ENCODE measurements around the gene DLG5.

The DLG5 gene

DNA sequence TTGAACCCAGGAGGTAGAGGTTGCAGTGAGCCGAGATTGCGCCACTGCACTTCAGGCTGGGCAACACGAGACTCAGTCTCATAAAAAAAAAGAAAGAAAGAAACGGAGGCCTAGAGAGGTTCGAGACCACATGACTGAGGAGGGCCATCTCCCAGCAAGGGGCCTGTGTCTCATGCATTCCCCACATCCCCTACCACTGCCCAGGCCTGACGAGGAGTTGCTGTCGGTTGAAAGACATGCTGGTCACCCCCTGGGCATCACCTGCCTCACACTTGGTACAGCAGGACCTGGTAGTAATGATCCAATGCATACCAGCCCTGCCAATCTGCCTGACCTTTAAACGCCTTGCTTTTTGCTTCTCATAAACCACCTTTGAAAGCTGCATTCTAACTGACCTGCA is 85.9 kb downstream of the DLG5 start:
- no peak for DNase-seq (ENCODE audit: extremely low spot score)
- ChIA-PET POLR2A (no interaction called here), CTCF (interaction anchor here (1.4 to 1.9 kb wide), 3 partner anchors 8 to 817 kb away, joined by 3 to 7 read pairs (median 4); no protein-coding TSS in a partner anchor)
- TF ChIP-seq, protein P1, sequence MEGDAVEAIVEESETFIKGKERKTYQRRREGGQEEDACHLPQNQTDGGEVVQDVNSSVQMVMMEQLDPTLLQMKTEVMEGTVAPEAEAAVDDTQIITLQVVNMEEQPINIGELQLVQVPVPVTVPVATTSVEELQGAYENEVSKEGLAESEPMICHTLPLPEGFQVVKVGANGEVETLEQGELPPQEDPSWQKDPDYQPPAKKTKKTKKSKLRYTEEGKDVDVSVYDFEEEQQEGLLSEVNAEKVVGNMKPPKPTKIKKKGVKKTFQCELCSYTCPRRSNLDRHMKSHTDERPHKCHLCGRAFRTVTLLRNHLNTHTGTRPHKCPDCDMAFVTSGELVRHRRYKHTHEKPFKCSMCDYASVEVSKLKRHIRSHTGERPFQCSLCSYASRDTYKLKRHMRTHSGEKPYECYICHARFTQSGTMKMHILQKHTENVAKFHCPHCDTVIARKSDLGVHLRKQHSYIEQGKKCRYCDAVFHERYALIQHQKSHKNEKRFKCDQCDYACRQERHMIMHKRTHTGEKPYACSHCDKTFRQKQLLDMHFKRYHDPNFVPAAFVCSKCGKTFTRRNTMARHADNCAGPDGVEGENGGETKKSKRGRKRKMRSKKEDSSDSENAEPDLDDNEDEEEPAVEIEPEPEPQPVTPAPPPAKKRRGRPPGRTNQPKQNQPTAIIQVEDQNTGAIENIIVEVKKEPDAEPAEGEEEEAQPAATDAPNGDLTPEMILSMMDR (IDR thresholded peaks at IDR 0.05; ENCODE audit: control extremely low read depth, extremely low read depth, low read depth, missing control alignments): no peak

DNA sequence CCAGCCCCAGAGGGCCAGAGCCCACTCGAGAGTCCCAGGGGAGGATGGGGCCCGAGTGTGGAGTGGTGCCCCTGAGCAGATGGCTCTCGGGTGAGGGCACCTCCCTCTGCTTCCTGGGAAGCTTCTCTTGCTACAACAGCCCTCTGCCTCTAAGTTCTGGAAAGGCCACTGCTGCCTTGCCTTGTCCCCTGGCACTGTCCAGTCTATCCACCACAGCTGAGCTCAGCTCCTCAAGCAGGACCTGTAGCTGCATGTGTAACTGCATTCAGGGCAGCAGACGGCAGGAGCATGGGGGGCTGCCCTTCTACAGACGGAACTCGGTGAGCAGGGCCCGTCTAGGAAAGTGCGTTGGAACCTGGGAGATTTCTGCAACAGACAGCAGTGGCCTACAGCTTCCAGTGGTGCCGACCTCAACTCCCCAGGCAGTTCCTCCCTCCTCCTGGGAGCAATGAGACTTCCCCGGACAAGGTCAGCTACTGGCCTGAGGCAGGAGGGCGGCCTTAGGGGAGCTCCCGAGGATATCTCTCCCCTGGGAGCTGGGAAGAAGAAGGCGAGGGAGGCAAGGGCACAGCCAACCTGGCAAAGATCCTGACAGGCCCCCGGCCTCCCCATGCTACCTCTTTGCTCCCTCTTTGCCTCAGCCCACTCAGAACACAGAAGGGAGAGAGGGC is 88.5 kb downstream of the DLG5 start:
- ChIA-PET CTCF (interaction anchor here (0.6 to 4.2 kb wide), 11 partner anchors 10 to 209 kb away, joined by 3 to 20 read pairs (median 5); no protein-coding TSS in a partner anchor), POLR2A (no interaction called here)
- TF ChIP-seq, protein P1 (IDR thresholded peaks at IDR 0.05; ENCODE audit: control extremely low read depth, extremely low read depth, low read depth, missing control alignments): no peak
- no peak for DNase-seq (ENCODE audit: extremely low spot score)

DNA sequence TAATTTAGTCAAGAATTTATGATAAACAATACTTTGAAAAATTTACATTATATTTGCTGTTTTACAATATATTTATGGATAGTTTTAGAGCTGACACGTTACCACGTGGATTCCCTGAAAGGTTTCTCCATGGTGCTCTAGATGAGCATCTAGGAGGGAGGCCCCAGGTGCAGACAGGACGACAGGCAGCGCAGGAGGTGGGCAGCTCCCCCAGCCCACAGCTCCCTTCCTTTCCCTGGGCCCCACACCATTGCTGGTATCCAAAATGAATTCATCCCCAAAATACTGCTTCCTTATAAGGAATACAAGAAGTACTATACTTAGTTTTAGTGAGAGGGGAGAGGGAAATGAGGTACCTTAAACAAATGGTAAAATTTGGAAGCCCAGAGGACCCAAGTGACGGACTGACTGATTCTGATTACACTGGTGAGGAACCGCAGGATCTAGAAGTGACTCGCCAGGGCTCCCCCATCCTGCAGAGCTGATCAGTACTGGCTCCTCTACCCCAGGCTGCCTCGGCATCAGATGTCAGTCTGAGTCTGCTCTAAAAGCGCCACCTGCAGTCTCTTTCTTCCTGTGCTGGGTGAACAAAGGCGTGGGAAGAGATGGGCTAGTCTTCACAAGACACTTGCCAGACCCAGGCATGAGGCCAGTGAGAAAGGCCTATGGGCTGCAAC is 89.2 kb downstream of the DLG5 start:
- CTCF ChIA-PET: interaction anchor here (1.1 to 4.2 kb wide), 10 partner anchors 10 to 209 kb away, joined by 3 to 20 read pairs (median 5); no protein-coding TSS in a partner anchor
- TF ChIP-seq, protein P1 (IDR thresholded peaks at IDR 0.05; ENCODE audit: control extremely low read depth, extremely low read depth, low read depth, missing control alignments): peak; percentile 43
- POLR2A ChIA-PET: no interaction called here
- DNase-seq (ENCODE audit: extremely low spot score): peak; percentile 85

DNA sequence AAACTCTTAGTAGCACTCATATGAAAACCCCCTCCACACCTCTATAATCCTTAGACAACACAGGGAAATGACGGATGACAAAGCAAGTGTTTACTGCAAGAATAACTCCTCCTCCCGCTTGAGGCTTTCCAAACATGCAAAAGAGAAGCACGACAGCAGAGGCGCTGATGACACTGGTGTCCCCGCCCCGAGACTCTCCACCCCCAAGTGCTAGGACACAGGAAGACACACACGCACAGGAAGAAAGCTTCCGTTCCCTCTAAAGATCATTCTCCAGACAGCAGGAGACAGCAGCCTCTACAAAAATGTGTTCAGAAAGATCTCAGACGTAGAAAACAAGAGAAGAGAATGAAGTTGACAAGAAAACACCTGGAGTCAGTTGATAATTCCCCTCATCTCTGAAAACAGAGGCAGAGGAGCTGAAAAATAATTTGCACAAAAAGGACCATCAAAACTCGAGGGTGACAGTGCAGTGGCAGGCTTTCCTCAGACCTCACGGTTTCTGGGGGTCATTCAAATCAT is 90.2 kb downstream of the DLG5 start:
- TF ChIP-seq, protein P1 (IDR thresholded peaks at IDR 0.05; ENCODE audit: control extremely low read depth, extremely low read depth, low read depth, missing control alignments): no peak
- POLR2A ChIA-PET: no interaction called here
- CTCF ChIA-PET: interaction anchor here (1.1 to 4.2 kb wide), 6 partner anchors 11 to 125 kb away, joined by 4 to 20 read pairs (median 5); no protein-coding TSS in a partner anchor
- DNase-seq (ENCODE audit: extremely low spot score): peak; percentile 51

DNA sequence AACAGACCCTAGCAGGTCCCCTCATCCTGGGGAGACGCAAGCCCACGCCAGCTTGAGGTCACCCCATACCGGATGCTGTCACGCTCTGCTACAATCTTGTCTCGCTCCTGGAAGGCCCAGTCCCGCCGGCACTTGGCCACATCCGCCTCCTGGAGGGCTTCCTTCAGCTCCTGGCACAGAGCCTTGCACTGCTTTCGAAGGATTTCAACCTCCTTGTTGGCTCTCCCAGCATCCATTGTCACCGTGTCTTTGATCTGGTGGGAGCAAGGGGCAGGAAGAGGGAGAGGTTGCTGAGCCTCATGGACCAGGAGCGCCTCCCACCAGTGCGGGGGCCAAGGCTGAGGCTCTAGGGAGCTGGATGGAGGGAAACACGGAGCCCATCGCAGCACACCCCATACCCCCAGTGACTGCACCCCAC is 90.9 kb downstream of the DLG5 start:
- no peak for DNase-seq (ENCODE audit: extremely low spot score)
- ChIA-PET POLR2A (no interaction called here), CTCF (interaction anchor here (2.2 to 4.2 kb wide), 2 partner anchors 12 to 14 kb away, joined by 5 to 20 read pairs; no protein-coding TSS in a partner anchor)
- TF ChIP-seq, protein P1 (IDR thresholded peaks at IDR 0.05; ENCODE audit: control extremely low read depth, extremely low read depth, low read depth, missing control alignments): no peak

DNA sequence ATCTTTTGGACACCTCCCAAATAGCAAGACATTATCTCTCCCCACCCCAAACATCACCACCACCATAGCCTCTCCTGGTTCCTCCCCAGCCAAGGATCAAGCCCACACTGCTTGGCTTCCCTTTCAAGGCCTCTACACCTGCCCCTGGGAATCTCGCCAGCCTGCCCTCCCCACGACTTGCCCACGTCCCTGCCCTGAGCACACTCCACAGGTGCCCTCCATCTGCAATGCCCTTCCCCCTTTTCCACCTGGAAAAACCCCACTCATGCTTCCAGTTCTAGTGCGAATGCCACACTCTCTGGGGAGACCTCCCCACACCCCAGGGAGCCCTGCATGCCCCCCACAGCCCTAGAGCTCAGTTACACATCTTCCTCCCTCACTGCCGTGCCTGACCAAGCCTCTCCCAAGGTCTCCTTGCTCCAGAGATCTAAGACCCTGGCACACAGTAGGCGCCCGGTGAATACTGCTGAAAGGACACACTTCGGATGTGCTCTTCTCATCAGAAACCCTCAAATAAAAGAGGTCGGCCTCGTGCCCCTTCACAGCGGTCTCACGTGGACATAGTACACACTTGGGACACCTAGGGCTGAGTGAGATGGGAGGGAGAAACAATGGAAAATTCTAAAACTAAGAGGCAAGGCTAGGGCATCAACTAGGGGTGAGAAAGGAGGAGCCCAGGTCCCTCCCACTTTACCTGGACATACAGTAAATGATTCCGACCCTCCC is 91.4 kb downstream of the DLG5 start:
- ChIA-PET CTCF (interaction anchor here (4.2 kb wide), 1 partner anchor 13 kb away, joined by 20 read pairs; no protein-coding TSS in a partner anchor), POLR2A (no interaction called here)
- no peak for DNase-seq (ENCODE audit: extremely low spot score)
- TF ChIP-seq, protein P1 (IDR thresholded peaks at IDR 0.05; ENCODE audit: control extremely low read depth, extremely low read depth, low read depth, missing control alignments): no peak
